WTC11 (cell line): Measurements from ENCODE around the gene TSHZ1.

Source experiments
- ATF1 ChIP-seq: sonication (generic); formaldehyde crosslinking; IDR thresholded peaks from 2 replicates; pipeline ENCODE4 v1.8.1; 2023; ENCODE audit warnings: mild to moderate bottlenecking, moderate library complexity, missing genetic modification reagents
- CDX4 ChIP-seq: fragments of 250-450 bp; sonication (Bioruptor Pico); IDR thresholded peaks from 2 replicates; pipeline ENCODE4 v1.9.0; 2021; ENCODE audit warnings: moderate library complexity, mild to moderate bottlenecking, inconsistent platforms, borderline replicate concordance
- CTCF ChIP-seq: fragments of 200-600 bp; IDR thresholded peaks from 2 replicates; pipeline ENCODE4 v1.8.0; 2022; ENCODE audit warnings: antibody characterized with exemption
- E2F5 ChIP-seq: sonication (generic); formaldehyde crosslinking; IDR thresholded peaks from 2 replicates; pipeline ENCODE4 v1.8.1; 2022; ENCODE audit warnings: mild to moderate bottlenecking, moderate library complexity, missing genetic modification reagents
- ELF4 ChIP-seq: sonication (generic); formaldehyde crosslinking; IDR thresholded peaks from 2 replicates; pipeline ENCODE4 v1.8.1; 2022; ENCODE audit warnings: low read depth, mild to moderate bottlenecking, moderate library complexity, missing genetic modification reagents
- IRF1 ChIP-seq: sonication (generic); formaldehyde crosslinking; IDR thresholded peaks from 2 replicates; pipeline ENCODE4 v1.8.0; 2023; ENCODE audit warnings: missing genetic modification reagents
- NR3C1 ChIP-seq: sonication (generic); formaldehyde crosslinking; conservative IDR thresholded peaks from 2 replicates; pipeline ENCODE4 v1.8.1; 2023; ENCODE audit warnings: low read depth, mild to moderate bottlenecking, missing genetic modification reagents
- ZNF121 ChIP-seq: sonication (generic); formaldehyde crosslinking; IDR thresholded peaks from 2 replicates; pipeline ENCODE4 v1.8.0; 2023; ENCODE audit warnings: missing genetic modification reagents

- TF ChIP-seq NR3C1 (CRISPR knock-in tag) (no peak), CTCF (no peak), CDX4 (CRISPR knock-in tag) (no peak), ZNF121 (no peak), ATF1 (no peak), E2F5 (CRISPR knock-in tag) (no peak), IRF1 (CRISPR knock-in tag) (no peak), ELF4 (no peak)
Observed at GRCh38 chr18:75307530-75307929, 96.9 kb downstream of the TSHZ1 start.
